ENCODE data around the gene SBF2.

DNA sequence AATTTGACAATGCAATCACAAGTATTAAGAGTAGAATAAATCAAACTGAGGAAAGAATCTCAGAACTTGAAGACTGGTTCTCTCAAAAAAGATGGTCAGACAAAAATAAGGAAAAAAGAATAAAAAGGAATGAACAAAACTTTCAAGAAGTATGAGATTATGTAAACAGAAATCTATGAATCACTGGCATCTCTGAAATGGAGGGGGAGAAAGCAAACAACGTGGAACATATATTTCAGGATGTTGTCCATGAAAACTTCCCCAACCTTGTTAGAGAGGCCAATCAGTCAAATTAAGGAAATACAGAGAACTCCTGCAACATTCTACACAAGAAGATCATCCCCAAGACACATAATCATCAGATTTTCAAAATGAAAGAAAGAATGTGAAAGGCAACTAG lies 235.7 kb downstream of the SBF2 start:
- TF ChIP-seq, protein P1, sequence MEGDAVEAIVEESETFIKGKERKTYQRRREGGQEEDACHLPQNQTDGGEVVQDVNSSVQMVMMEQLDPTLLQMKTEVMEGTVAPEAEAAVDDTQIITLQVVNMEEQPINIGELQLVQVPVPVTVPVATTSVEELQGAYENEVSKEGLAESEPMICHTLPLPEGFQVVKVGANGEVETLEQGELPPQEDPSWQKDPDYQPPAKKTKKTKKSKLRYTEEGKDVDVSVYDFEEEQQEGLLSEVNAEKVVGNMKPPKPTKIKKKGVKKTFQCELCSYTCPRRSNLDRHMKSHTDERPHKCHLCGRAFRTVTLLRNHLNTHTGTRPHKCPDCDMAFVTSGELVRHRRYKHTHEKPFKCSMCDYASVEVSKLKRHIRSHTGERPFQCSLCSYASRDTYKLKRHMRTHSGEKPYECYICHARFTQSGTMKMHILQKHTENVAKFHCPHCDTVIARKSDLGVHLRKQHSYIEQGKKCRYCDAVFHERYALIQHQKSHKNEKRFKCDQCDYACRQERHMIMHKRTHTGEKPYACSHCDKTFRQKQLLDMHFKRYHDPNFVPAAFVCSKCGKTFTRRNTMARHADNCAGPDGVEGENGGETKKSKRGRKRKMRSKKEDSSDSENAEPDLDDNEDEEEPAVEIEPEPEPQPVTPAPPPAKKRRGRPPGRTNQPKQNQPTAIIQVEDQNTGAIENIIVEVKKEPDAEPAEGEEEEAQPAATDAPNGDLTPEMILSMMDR (IDR thresholded peaks at IDR 0.05; ENCODE audit: poor library complexity, severe bottlenecking): no peak
- TF ChIP-seq POLR2AphosphoS5 (IDR thresholded peaks at IDR 0.05): no peak
- TF ChIP-seq EP300 (conservative IDR thresholded peaks at IDR 0.05; ENCODE audit: poor library complexity, severe bottlenecking): no peak
- no peak for TF ChIP-seq SMC3 (conservative IDR thresholded peaks at IDR 0.05; ENCODE audit: poor library complexity)
